HepG2 (cell line): Measurements from ENCODE around the gene DNAJC4. TPM values are rescaled to one million over a fixed set of nuclear protein-coding genes. Genes with fewer than 3 reads are reported as not detected.

Experiments
- ATAC-seq: fragments of 200-7000 bp; cut with Tn5 transposase; 3 replicates; pipeline ENCODE4 v1.9.1; 2020; ENCODE audit warnings: mild to moderate bottlenecking, moderate library complexity
- BruUV-seq: library from RNA; stranded (reverse); fragments of 400-500 nt; replicated peaks from 2 replicates; lab custom pipeline; 2021; lab: Mats Ljungman, UMichigan
- CTCF ChIA-PET: fragments of 300-600 bp; formaldehyde crosslinking; extraction: SDS; loops from one replicate; lab custom pipeline; 2021; ENCODE audit warnings: low total read pairs, inconsistent platforms, low intra/inter-chr PET ratio; lab: Yijun Ruan, JAX
- POLR2A ChIA-PET: fragments of 350-600 bp; sonication (Branson Sonifier 250); formaldehyde crosslinking; loops from one replicate; lab custom pipeline; 2020; ENCODE audit warnings: antibody characterized with exemption, inconsistent platforms; lab: Yijun Ruan, JAX
- DNase-seq: peaks from one replicate; pipeline ENCODE4 v3.0.0-alpha.2; 2015; ENCODE audit warnings: low spot score
- FAIRE-seq: peaks from 3 replicates; lab custom pipeline; 2011; peaks lifted over from hg19 to GRCh38; lab: Jason Lieb, UNC
- H2AFZ ChIP-seq: one replicate; pipeline ENCODE4 v1.6.1; 2011; ENCODE audit warnings: low read length, inconsistent platforms
- H3K27ac ChIP-seq: fragments of 300-600 bp; 3 replicates; pipeline ENCODE4 v1.8.0; 2011; ENCODE audit warnings: mixed run types, mild to moderate bottlenecking, mixed read lengths, low read length, inconsistent platforms; ENCODE audit not compliant: insufficient read depth; ENCODE audit errors: extremely low read length
- H3K27me3 ChIP-seq, 2 experiments: fragments of 200-600 bp in 1 of 2; 2 replicates in 1 of 2; 3 replicates in 1 of 2; pipeline versions ENCODE4 v1.6.0 to v1.8.0; 2011; ENCODE audit warnings: low read length in 2 of 2, mild to moderate bottlenecking in 2 of 2, moderate library complexity in 2 of 2, inconsistent platforms in 1 of 2; ENCODE audit not compliant: insufficient read depth in 2 of 2, control insufficient read depth in 1 of 2
- H3K36me3 ChIP-seq, 2 experiments: fragments of 200-600 bp in 1 of 2; replicated peaks in 1 of 2; 2 replicates in 1 of 2; 3 replicates in 1 of 2; pipeline versions ENCODE4 v1.5.1 to v1.8.0; 2011; ENCODE audit warnings: low read length in 2 of 2, inconsistent platforms in 1 of 2; ENCODE audit not compliant: insufficient read depth in 2 of 2, control insufficient read depth in 1 of 2
- H3K4me1 ChIP-seq: 2 replicates; pipeline ENCODE4 v1.5.1; 2012; ENCODE audit warnings: low read length, inconsistent platforms; ENCODE audit not compliant: insufficient read depth
- H3K4me2 ChIP-seq: 2 replicates; pipeline ENCODE4 v1.6.0; 2011; ENCODE audit warnings: low read depth, low read length, inconsistent platforms
- H3K4me3 ChIP-seq, 3 experiments: fragments of 200-600 bp in 1 of 3; sonication (generic), shearing (Covaris generic) in 1 of 3; replicated peaks in 1 of 3; 2 replicates each; pipeline ENCODE4 v1.5.1; 2011 to 2016; ENCODE audit warnings: low read length in 3 of 3, inconsistent platforms in 2 of 3, low read depth in 2 of 3, mild to moderate bottlenecking in 2 of 3, control low read depth in 1 of 3, mixed read lengths in 1 of 3; ENCODE audit not compliant: insufficient read depth in 1 of 3
- H3K79me2 ChIP-seq: one replicate; pipeline ENCODE4 v1.6.1; 2011; ENCODE audit warnings: low read length, inconsistent platforms; ENCODE audit not compliant: insufficient read depth
- H3K9ac ChIP-seq: 2 replicates; pipeline ENCODE4 v1.6.0; 2011; ENCODE audit warnings: mild to moderate bottlenecking, low read depth, low read length, inconsistent platforms; ENCODE audit not compliant: insufficient read depth
- H3K9me3 ChIP-seq: 2 replicates; pipeline ENCODE4 v1.5.1; 2012; ENCODE audit warnings: mild to moderate bottlenecking, low read length
- H4K20me1 ChIP-seq: 2 replicates; pipeline ENCODE4 v1.6.0; 2011; ENCODE audit warnings: inconsistent platforms, mild to moderate bottlenecking, low read length, moderate library complexity; ENCODE audit not compliant: insufficient read depth
- GABPB1 ChIP-seq: IDR thresholded peaks from 2 replicates; pipeline ENCODE4 v1.6.1; 2016; ENCODE audit warnings: mild to moderate bottlenecking, missing genetic modification reagents, moderate library complexity, missing compliant biosample characterization
- MAZ ChIP-seq, 2 experiments: sonication (generic) in 1 of 2; formaldehyde crosslinking in 1 of 2; IDR thresholded peaks; 2 replicates each; pipeline versions ENCODE4 v1.5.0 to v1.6.1; 2012 to 2020; ENCODE audit warnings: low read depth in 2 of 2, mild to moderate bottlenecking in 2 of 2, borderline replicate concordance in 1 of 2, improper control_type of control experiment in 1 of 2, low read length in 1 of 2, missing genetic modification reagents in 1 of 2, moderate library complexity in 1 of 2
- POGZ ChIP-seq: sonication (generic); formaldehyde crosslinking; IDR thresholded peaks from 2 replicates; pipeline ENCODE4 v1.4.0; 2020; ENCODE audit warnings: mild to moderate bottlenecking, missing genetic modification reagents
- U2AF1 ChIP-seq: fragments of 200-400 bp; formaldehyde crosslinking; optimal IDR thresholded peaks from 2 replicates; pipeline ENCODE3; 2017; ENCODE audit warnings: mild to moderate bottlenecking, low read depth, low read length
- XRCC5 ChIP-seq: fragments of 200-400 bp; formaldehyde crosslinking; optimal IDR thresholded peaks from 2 replicates; pipeline ENCODE3; 2017; ENCODE audit warnings: mild to moderate bottlenecking, low read length
- ZMYM3 ChIP-seq: sonication (generic); formaldehyde crosslinking; IDR thresholded peaks from 2 replicates; pipeline ENCODE4 v1.5.1; 2020; ENCODE audit warnings: mild to moderate bottlenecking, missing genetic modification reagents
- ZNF441 ChIP-seq: sonication (generic); formaldehyde crosslinking; IDR thresholded peaks from 2 replicates; pipeline ENCODE4 v1.7.0; 2021; ENCODE audit warnings: missing genetic modification reagents, borderline replicate concordance
- WGBS: methylation state at CpG from one replicate; pipeline ENCODE4 v1.1.6; 2017; ENCODE audit warnings: low lambda C conversion rate; 5-methylcytosine and 5-hydroxymethylcytosine counted together
- in situ Hi-C: cut with HindIII; loops from 2 replicates; pipeline ENCODE4 v1.10.0; 2017; ENCODE audit warnings: low pct_unique_long_range_greater_than_20kb; ENCODE audit not compliant: extremely low pct_ligation_motif_present
- intact Hi-C: fragments of 100-400 bp; cut with micrococcal nuclease; formaldehyde crosslinking; loops from one replicate; pipeline ENCODE4 v1.10.0; 2022; ENCODE audit not compliant: unreplicated experiment
- polyA plus RNA-seq, 8 experiments: library from polyadenylated mRNA; depleted of rRNA in 3 of 8; stranded (reverse) in 7 of 8; unstranded in 1 of 8; fragments of >200 nt; fragmentation: Illumina TruSeq in 4 of 8; extraction: Trizol in 4 of 8; gene quantifications; 2 replicates each; pipeline versions ENCODE4 v1.2.1 to v1.2.3, GENCODE V29; 2011 to 2016; ENCODE audit warnings: low read depth in 4 of 8, missing spikeins in 1 of 8, mixed read lengths in 1 of 8; ENCODE audit not compliant: insufficient read depth in 1 of 8
- total RNA-seq, 5 experiments: library from RNA; depleted of rRNA; stranded (reverse); fragments of >200 nt; fragmentation: Illumina TruSeq; extraction: Trizol; gene quantifications; 2 replicates each; pipeline ENCODE4 v1.2.3, GENCODE V29; 2016; ENCODE audit warnings: low read depth in 1 of 5
- TF ChIP-seq, protein P1 (sequence below): IDR thresholded peaks from 2 replicates; pipeline ENCODE4 v1.6.1; 2016; ENCODE audit warnings: missing compliant biosample characterization, missing genetic modification reagents, borderline replicate concordance
- TF ChIP-seq, protein P2 (sequence below), 2 experiments: sonication (generic) in 1 of 2; formaldehyde crosslinking in 1 of 2; IDR thresholded peaks; 2 replicates each; pipeline versions ENCODE4 v1.4.0 to v1.6.1; 2018 to 2020; ENCODE audit warnings: missing genetic modification reagents in 2 of 2, borderline replicate concordance in 1 of 2, low read depth in 1 of 2, mild to moderate bottlenecking in 1 of 2, missing biosample characterization in 1 of 2
- TF ChIP-seq, protein P3 (sequence below): sonication (generic); formaldehyde crosslinking; IDR thresholded peaks from 2 replicates; pipeline ENCODE4 v1.8.1; 2023; ENCODE audit warnings: missing genetic modification reagents, inconsistent platforms, borderline replicate concordance

DNAJC4 gene
- total and polyA plus RNA-seq, 2 of the 13 experiments (the other 11 are each of a cell fraction or from before 2014, with no cell fraction given): 10.3 to 60.8 TPM

DNA sequence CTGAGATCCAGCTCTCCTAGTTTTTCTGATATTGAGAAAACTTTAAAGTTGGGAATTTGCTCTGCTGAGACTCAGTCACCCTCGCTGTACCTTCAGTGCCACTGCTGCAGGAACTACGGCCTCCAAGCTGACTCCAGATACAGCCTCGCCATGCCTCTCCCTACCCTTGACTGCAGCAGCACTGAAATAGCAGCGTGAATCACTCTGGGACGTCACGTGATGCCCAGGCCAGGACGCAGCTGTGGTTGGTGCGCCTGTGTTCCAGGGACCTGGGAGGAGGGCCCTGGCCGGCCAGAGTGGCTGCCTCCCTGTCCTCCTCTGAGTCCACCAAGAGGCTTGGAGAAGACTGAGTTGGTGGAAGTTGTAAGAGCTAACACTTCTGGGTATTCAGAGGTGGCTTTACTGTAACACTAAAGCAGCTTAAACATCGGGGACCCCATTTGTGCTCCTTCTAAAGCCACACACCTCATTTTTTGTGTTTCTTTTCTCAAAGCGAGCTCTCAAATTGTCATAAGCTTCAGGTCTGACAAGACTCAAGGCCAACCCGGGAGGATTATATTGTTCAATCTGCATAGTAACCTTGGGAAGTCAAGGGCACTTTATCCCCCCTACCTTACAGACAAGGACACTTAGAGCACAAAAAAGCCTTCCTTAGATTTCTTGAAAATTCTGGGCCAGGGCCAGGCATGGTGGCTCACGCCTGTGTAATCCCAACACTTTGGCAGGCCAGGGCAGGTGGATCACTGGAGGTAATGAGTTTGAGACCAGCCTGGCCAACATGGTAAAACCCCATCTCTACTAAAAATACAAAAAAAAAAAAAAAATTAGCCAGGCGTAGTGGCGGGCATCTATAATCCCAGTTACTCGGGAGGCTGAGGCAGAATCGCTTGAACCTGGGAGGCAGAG, 48.6 kb upstream of the DNAJC4 start (continued):
- TF ChIP-seq MAZ (IDR thresholded peaks at IDR 0.05; ENCODE audit: borderline replicate concordance, low read depth, low read length) (no peak), MAZ (CRISPR knock-in tag; IDR thresholded peaks at IDR 0.05; ENCODE audit: low read depth) (peak; percentile 29; the same call in 1 of the 2 replicates), U2AF1 (no peak), ZNF441 (CRISPR knock-in tag) (no peak), POGZ (no peak), XRCC5 (peak; percentile 86), GABPB1 (CRISPR knock-in tag) (peak; percentile 28; the same call in 1 of the 2 replicates)
- TF ChIP-seq, protein P1, sequence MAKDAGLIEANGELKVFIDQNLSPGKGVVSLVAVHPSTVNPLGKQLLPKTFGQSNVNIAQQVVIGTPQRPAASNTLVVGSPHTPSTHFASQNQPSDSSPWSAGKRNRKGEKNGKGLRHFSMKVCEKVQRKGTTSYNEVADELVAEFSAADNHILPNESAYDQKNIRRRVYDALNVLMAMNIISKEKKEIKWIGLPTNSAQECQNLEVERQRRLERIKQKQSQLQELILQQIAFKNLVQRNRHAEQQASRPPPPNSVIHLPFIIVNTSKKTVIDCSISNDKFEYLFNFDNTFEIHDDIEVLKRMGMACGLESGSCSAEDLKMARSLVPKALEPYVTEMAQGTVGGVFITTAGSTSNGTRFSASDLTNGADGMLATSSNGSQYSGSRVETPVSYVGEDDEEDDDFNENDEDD (CRISPR knock-in tag): peak; percentile 44; the same call in 1 of the 2 replicates

DNA sequence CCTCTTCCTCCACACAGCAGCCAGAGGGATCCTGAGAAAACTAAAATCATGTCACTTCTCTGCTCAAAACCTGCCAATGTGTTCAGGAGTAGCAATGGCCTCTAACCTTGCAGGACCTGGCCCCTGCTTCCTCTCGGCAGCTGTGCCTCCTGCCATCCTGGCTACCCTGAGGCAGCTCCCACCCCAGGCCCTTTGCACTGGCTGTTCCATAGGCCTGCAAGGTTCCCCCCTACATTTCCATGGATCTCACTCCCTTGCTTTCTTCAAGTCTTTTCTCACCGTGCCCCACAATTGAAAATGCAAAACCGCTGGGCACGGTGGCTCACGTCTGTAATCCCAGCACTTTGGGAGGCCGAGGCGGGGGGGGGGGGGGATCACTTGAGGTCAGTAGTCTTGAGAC, 46.5 kb upstream of the DNAJC4 start:
- 80% methylated on average over 7 of the region's 7 CpGs for WGBS
- FAIRE-seq: no peak
- Histone ChIP-seq H3K27ac (no peak overlapping the region), H4K20me1 (peaks cover 7% of the 10 kb centered on the region), H3K4me3 (peak overlapping the region in 1 of 3 experiments; percentile 75; a peak in 2 of 6 replicates), H3K9ac (no peak overlapping the region), H3K27me3 (no peaks in the 10 kb centered on the region), H3K79me2 (no peaks in the 10 kb centered on the region), H2AFZ (no peak overlapping the region), H3K9me3 (no peaks in the 10 kb centered on the region), H3K4me1 (peaks cover 44% of the 10 kb centered on the region), H3K36me3 (no peaks in the 10 kb centered on the region), H3K4me2 (peak overlapping the region; percentile 88)
- ChIA-PET CTCF (no interaction called here), POLR2A (interaction anchor here (0.6 to 2.5 kb wide), 5 partner anchors 10 to 92 kb away, joined by 3 to 31 read pairs (median 8); partner anchors contain the start of genes FERMT3 and MACROD1)
- TF ChIP-seq, protein P2, sequence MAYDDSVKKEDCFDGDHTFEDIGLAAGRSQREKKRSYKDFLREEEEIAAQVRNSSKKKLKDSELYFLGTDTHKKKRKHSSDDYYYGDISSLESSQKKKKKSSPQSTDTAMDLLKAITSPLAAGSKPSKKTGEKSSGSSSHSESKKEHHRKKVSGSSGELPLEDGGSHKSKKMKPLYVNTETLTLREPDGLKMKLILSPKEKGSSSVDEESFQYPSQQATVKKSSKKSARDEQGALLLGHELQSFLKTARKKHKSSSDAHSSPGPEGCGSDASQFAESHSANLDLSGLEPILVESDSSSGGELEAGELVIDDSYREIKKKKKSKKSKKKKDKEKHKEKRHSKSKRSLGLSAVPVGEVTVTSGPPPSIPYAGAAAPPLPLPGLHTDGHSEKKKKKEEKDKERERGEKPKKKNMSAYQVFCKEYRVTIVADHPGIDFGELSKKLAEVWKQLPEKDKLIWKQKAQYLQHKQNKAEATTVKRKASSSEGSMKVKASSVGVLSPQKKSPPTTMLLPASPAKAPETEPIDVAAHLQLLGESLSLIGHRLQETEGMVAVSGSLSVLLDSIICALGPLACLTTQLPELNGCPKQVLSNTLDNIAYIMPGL (CRISPR knock-in tag; IDR thresholded peaks at IDR 0.05; ENCODE audit: borderline replicate concordance in 1 of 2, low read depth in 1 of 2): 0 out of 4 replicates have a peak, but pooled peaks of 1 of the 2 experiments have one; percentile 34
- TF ChIP-seq, protein P3, sequence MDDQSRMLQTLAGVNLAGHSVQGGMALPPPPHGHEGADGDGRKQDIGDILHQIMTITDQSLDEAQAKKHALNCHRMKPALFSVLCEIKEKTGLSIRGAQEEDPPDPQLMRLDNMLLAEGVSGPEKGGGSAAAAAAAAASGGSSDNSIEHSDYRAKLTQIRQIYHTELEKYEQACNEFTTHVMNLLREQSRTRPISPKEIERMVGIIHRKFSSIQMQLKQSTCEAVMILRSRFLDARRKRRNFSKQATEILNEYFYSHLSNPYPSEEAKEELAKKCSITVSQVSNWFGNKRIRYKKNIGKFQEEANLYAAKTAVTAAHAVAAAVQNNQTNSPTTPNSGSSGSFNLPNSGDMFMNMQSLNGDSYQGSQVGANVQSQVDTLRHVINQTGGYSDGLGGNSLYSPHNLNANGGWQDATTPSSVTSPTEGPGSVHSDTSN: no peak
- peak; percentile 75 for TF ChIP-seq ZMYM3 (CRISPR knock-in tag)
- ATAC-seq: no peak
- intact Hi-C loops (loop anchor here (10.0 kb wide), 1 partner anchor 121 kb away; the partner anchor contains the start of genes CATSPERZ and ESRRA), in situ Hi-C loops (no loop called here)
- no TSS peak for BruUV-seq
- DNase-seq: no peak
